Cardiac muscle cell (in vitro differentiated cells and primary cell): ENCODE measurements around the gene PPP1R3G. TPM values are rescaled to one million over a fixed set of nuclear protein-coding genes. Genes with fewer than 3 reads are reported as not detected.

Experiments
- DNase-seq, 2 donors: peaks; one replicate each; pipeline versions ENCODE4 v3.0.0 to v3.0.0-alpha.2; 2010 to 2017; ENCODE audit warnings: low read depth in 1 of 2, low spot score in 1 of 2
- H3K27ac ChIP-seq: fragments of 200-600 bp; sonication (generic); 2 replicates; pipeline ENCODE4 v1.5.1; 2016
- H3K27me3 ChIP-seq: fragments of 200-600 bp; sonication (generic); 2 replicates; pipeline ENCODE4 v1.6.0; 2016; ENCODE audit warnings: control low read depth
- H3K36me3 ChIP-seq: fragments of 200-600 bp; sonication (generic); 2 replicates; pipeline ENCODE4 v1.5.1; 2016; ENCODE audit warnings: control low read depth
- H3K4me1 ChIP-seq: fragments of 200-600 bp; sonication (generic); 2 replicates; pipeline ENCODE4 v1.8.1; 2017; ENCODE audit warnings: low read depth, mild to moderate bottlenecking, mixed run types
- H3K4me3 ChIP-seq: fragments of 200-600 bp; sonication (generic); 2 replicates; pipeline ENCODE4 v1.5.1; 2016; ENCODE audit warnings: mild to moderate bottlenecking
- H3K9me3 ChIP-seq: fragments of 200-600 bp; sonication (generic); 2 replicates; pipeline ENCODE4 v1.5.1; 2017; ENCODE audit warnings: low read depth, mild to moderate bottlenecking, control low read depth
- CTCF ChIP-seq: IDR thresholded peaks from 2 replicates; pipeline ENCODE4 v1.5.1; 2012; ENCODE audit warnings: low read depth, mild to moderate bottlenecking, low read length
- polyA plus RNA-seq: library from polyadenylated mRNA; unstranded; fragments of >200 nt; fragmentation: Nextera tagmentation; extraction: Ambion mirVana; gene quantifications from 2 replicates; pipeline ENCODE4 v1.2.1, GENCODE V29; 2016
- total RNA-seq: library from RNA; depleted of rRNA; stranded (reverse); fragments of >200 nt; gene quantifications from 2 replicates; pipeline ENCODE4 v1.2.3, GENCODE V29; 2016

Gene PPP1R3G
- total RNA-seq = 6.1 and 7.6 TPM in 2 replicates
- polyA plus RNA-seq = 2.6 and 6.3 TPM in 2 replicates

DNA sequence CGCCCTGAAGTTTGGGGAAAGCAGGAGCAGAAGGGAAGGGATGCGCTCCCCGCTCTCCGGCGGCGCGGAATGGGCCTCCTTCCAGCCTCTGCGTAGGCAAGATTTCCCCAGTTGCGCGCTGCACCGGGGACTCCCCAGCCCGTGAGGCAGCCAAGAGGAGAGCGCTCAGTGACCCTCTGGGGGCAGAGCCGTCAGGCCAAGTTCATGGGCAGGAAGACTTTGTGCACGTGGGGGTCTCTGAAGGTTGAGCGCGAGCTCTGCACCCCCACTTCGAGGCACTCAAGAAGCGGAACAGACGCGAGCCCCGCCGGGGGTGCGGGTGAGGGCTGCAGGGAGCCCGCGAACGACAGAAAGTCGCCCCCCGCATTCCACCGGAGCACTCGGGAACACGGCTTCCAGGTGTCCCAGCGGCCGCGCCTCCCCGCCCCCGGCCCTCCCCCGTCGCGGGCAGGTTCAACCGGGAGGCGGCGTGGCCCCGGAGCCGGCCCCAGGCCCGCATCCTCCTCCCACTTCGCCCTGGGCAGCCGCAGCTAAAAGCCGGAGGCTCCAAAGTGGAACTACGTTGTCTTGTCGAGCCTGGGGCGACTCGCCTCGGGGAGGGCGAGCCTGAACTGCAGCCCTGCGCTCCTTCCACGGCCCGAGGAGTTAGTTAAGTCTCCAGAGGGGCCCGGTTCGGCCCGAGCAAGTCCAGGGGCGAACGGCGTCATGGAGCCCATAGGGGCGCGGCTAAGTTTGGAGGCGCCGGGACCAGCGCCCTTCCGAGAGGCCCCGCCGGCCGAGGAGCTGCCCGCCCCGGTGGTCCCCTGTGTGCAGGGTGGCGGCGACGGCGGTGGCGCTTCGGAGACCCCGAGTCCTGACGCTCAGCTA is at the start of gene PPP1R3G:
PPP1R3G (plus strand) TSS at position 561 of the 867 bp plus-strand sequence; CDS start at position 706, 145 bp downstream.
- no peak for TF ChIP-seq CTCF
- Histone ChIP-seq H3K27ac (no peak within 1 kb of the TSS), H3K9me3 (no peaks in the 10 kb centered on the region), H3K4me3 (peak within 1 kb of the TSS; percentile 41), H3K4me1 (no peaks in the 10 kb centered on the region), H3K36me3 (no peaks in the 10 kb centered on the region), H3K27me3 (peaks cover 51% of the 10 kb centered on the region)
- DNase-seq = peak; percentile 52 to 75

GRCh38 chr6:5036269-5036668 is 48.9 kb upstream of the PPP1R3G start:
- H3K36me3 ChIP-seq = no peaks in the 10 kb centered on the region
- no peak overlapping the region for H3K4me3 ChIP-seq
- H3K27ac ChIP-seq = no peak overlapping the region
- no peaks in the 10 kb centered on the region for H3K9me3 ChIP-seq
- peak; percentile 45 to 67 for DNase-seq
- TF ChIP-seq CTCF = no peak
- H3K27me3 ChIP-seq = no peaks in the 10 kb centered on the region
- no peaks in the 10 kb centered on the region for H3K4me1 ChIP-seq

DNA sequence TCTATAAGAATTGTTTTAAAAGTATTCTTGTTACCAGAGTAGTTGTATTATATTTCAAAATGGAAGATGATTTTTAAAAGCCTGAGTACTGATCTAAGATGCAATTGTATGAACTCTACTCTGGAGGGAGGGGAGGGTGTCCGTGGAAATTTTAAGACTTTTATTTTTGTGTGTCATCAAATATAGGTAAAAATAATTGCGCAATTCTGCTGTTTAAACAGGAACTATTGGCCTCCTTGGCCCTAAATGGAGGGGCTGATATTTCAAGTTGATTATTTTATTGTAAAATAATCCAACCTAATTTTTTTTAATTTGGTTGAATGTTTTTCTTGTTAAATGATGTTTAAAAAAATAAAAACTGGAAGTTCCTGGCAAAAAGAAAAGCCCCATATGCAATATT is 43.2 kb upstream of the PPP1R3G start:
- DNase-seq = no peak
- H3K4me1 ChIP-seq = no peaks in the 10 kb centered on the region
- no peaks in the 10 kb centered on the region for H3K36me3 ChIP-seq
- no peak overlapping the region for H3K4me3 ChIP-seq
- TF ChIP-seq CTCF = no peak
- no peaks in the 10 kb centered on the region for H3K27me3 ChIP-seq
- no peaks in the 10 kb centered on the region for H3K9me3 ChIP-seq
- H3K27ac ChIP-seq = no peak overlapping the region

DNA sequence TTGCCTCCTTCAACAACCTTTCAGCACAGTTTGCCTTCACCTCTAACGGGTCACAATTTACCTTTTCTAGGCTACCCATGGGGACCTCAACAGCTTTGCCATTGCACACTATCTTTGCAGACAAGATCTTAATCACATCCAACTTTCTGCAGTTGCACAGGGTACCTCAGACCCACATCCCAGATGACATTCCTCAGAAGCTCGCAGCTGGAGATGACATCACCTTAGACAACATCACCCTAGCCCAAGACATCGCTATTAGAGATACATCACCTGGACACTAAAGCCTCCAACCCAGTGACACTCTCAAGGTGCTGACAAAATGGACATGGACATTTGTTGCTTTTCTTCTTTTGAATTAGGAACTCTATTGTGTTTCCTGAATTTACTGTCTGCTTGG is 42.7 kb upstream of the PPP1R3G start:
- H3K9me3 ChIP-seq = no peaks in the 10 kb centered on the region
- no peaks in the 10 kb centered on the region for H3K27me3 ChIP-seq
- no peak overlapping the region for H3K27ac ChIP-seq
- no peak overlapping the region for H3K4me3 ChIP-seq
- H3K4me1 ChIP-seq = no peaks in the 10 kb centered on the region
- no peaks in the 10 kb centered on the region for H3K36me3 ChIP-seq
- TF ChIP-seq CTCF = no peak
- no peak for DNase-seq

DNA sequence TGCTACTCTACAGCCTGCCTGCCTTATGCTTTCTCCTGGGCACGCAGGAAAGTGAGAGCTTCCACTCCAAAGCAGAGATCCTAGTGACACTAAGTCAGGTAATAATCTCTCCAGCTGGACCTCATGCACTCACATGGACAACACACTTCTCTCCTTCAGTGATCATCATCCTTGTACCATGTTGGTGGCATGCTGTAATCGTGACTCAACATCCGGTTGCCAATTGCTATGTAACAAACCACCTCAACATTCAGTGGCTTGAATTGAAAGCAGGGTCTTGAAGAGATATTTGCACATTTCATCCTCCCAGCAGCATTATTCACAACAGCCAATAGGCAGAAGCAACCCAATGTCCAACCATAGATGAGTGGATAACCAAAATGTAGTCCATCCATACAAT is 40.3 kb upstream of the PPP1R3G start:
- Histone ChIP-seq H3K27ac (no peak overlapping the region), H3K4me3 (no peak overlapping the region), H3K9me3 (no peaks in the 10 kb centered on the region), H3K27me3 (no peaks in the 10 kb centered on the region), H3K4me1 (no peaks in the 10 kb centered on the region), H3K36me3 (no peaks in the 10 kb centered on the region)
- DNase-seq = no peak
- TF ChIP-seq CTCF = no peak
